Panc1 (cell line): Measurements from ENCODE around the gene P2RY11. TPM values are rescaled to one million over a fixed set of nuclear protein-coding genes. Genes with fewer than 3 reads are reported as not detected.

Source experiments
- ATAC-seq: fragments of 200-7000 bp; cut with Tn5 transposase; 2 replicates; pipeline ENCODE4 v1.9.1; 2020; ENCODE audit warnings: mild to moderate bottlenecking, moderate library complexity
- BruUV-seq: library from RNA; stranded (reverse); fragments of 400-500 nt; replicated peaks from 2 replicates; lab custom pipeline; 2021; lab: Mats Ljungman, UMichigan
- CTCF ChIA-PET: fragments of 300-600 bp; sonication (Branson Sonifier 250); formaldehyde crosslinking; loops from one replicate; lab custom pipeline; 2022; ENCODE audit warnings: antibody characterized with exemption; lab: Charles Lee
- POLR2A ChIA-PET: fragments of 300-600 bp; sonication (Branson Sonifier 250); formaldehyde crosslinking; loops from one replicate; lab custom pipeline; 2022; ENCODE audit warnings: antibody characterized with exemption; lab: Charles Lee
- DNase-seq: peaks from one replicate; pipeline ENCODE4 v3.0.0-alpha.2; 2010; ENCODE audit warnings: low read depth, low spot score
- H3K27ac ChIP-seq: 2 replicates; pipeline ENCODE4 v1.5.1; 2011; ENCODE audit warnings: mild to moderate bottlenecking, low read length, inconsistent platforms
- H3K27me3 ChIP-seq: fragments of 200-500 bp; sonication (Bioruptor generic); 2 replicates; pipeline ENCODE4 v1.6.0; 2014; ENCODE audit warnings: low read length, inconsistent platforms; ENCODE audit not compliant: control insufficient read depth, insufficient read depth
- H3K36me3 ChIP-seq: fragments of 200-500 bp; sonication (Bioruptor generic); 2 replicates; pipeline ENCODE4 v1.5.1; 2014; ENCODE audit warnings: inconsistent platforms, mild to moderate bottlenecking, low read length, moderate library complexity; ENCODE audit not compliant: control insufficient read depth, insufficient read depth
- H3K4me1 ChIP-seq: 2 replicates; pipeline ENCODE4 v1.5.1; 2011; ENCODE audit warnings: inconsistent platforms, mild to moderate bottlenecking, low read length, moderate library complexity; ENCODE audit not compliant: control insufficient read depth, insufficient read depth
- H3K4me3 ChIP-seq, 2 experiments: 2 replicates each; pipeline ENCODE4 v1.5.1; 2011 to 2012; ENCODE audit warnings: low read depth in 2 of 2, low read length in 2 of 2, mild to moderate bottlenecking in 2 of 2, inconsistent platforms in 1 of 2, moderate library complexity in 1 of 2
- H3K9me3 ChIP-seq: fragments of 200-500 bp; sonication (Bioruptor generic); 2 replicates; pipeline ENCODE4 v1.5.1; 2014; ENCODE audit warnings: low read depth, mild to moderate bottlenecking, inconsistent platforms, low read length, moderate library complexity; ENCODE audit not compliant: control insufficient read depth, insufficient read depth
- POLR2AphosphoS5 ChIP-seq: IDR thresholded peaks from 2 replicates; pipeline ENCODE4 v1.6.1; 2012; ENCODE audit warnings: mild to moderate bottlenecking, low read depth, low read length, moderate library complexity
- SIN3A ChIP-seq: IDR thresholded peaks from 2 replicates; pipeline ENCODE4 v1.6.1; 2012; ENCODE audit warnings: low read depth, mild to moderate bottlenecking, low read length, moderate library complexity, borderline replicate concordance; ENCODE audit not compliant: insufficient read depth
- TCF7L2 ChIP-seq: IDR thresholded peaks from 2 replicates; pipeline ENCODE4 v1.6.1; 2011; ENCODE audit warnings: mild to moderate bottlenecking, low read depth, low read length, inconsistent platforms
- in situ Hi-C: cut with HindIII; loops from 2 replicates; pipeline ENCODE4 v1.10.0; 2016; ENCODE audit warnings: low sequenced_read_pairs, low pct_unique_long_range_greater_than_20kb
- intact Hi-C: fragments of 100-400 bp; cut with micrococcal nuclease; formaldehyde crosslinking; loops from one replicate; pipeline ENCODE4 v1.10.0; 2022; ENCODE audit not compliant: unreplicated experiment
- total RNA-seq: library from RNA; stranded (reverse); gene quantifications from one replicate; pipeline ENCODE4 v1.2.1, GENCODE V29; 2021; ENCODE audit not compliant: unreplicated experiment
- TF ChIP-seq, protein P1 (sequence below), 2 experiments: IDR thresholded peaks; 2 replicates each; pipeline ENCODE4 v1.6.1; 2011 to 2012; ENCODE audit warnings: low read depth in 2 of 2, control low read depth in 1 of 2, low read length in 1 of 2, mild to moderate bottlenecking in 1 of 2, moderate library complexity in 1 of 2; ENCODE audit not compliant: insufficient read depth in 1 of 2
- TF ChIP-seq, protein P2 (sequence below): fragments of 450-650 bp; IDR thresholded peaks from 2 replicates; pipeline ENCODE4 v1.5.1; 2017; ENCODE audit warnings: mild to moderate bottlenecking

Gene P2RY11
- total RNA-seq, 1 experiment from 2014 or later: 12.5 TPM

DNA sequence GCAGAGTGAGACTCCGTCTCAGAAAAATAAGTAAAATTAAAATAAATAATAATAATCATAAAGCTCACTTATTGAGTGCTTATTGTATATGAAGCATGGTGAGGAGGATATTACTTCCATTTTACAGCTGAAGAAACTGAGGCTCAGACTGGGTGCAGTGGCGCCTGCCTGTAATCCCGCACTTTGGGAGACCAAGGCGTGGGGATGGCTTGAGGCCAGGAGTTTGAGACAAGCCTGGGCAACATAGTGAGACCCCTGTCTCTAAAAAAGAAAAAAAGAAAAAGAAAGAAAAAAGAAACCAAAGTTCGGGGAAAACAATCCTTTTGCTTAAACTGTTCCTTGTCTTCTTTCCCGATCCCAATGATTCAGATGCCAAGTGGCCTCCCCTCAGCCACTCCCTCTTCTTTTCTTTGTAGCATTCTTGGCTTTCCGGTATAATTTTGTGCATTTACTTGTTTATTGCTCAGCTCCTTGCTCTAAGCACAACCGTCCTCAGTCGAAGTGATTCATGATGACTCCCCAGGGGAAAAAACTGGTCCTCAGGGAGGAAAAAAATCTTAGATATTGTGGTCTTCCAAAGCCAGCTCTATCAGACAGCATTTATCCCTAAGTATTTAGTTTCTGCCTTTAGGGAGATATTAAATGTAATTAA, 9.2 kb downstream of the P2RY11 start:
- TF ChIP-seq POLR2AphosphoS5 (no peak), TCF7L2 (no peak), SIN3A (no peak)
- TF ChIP-seq, protein P1, sequence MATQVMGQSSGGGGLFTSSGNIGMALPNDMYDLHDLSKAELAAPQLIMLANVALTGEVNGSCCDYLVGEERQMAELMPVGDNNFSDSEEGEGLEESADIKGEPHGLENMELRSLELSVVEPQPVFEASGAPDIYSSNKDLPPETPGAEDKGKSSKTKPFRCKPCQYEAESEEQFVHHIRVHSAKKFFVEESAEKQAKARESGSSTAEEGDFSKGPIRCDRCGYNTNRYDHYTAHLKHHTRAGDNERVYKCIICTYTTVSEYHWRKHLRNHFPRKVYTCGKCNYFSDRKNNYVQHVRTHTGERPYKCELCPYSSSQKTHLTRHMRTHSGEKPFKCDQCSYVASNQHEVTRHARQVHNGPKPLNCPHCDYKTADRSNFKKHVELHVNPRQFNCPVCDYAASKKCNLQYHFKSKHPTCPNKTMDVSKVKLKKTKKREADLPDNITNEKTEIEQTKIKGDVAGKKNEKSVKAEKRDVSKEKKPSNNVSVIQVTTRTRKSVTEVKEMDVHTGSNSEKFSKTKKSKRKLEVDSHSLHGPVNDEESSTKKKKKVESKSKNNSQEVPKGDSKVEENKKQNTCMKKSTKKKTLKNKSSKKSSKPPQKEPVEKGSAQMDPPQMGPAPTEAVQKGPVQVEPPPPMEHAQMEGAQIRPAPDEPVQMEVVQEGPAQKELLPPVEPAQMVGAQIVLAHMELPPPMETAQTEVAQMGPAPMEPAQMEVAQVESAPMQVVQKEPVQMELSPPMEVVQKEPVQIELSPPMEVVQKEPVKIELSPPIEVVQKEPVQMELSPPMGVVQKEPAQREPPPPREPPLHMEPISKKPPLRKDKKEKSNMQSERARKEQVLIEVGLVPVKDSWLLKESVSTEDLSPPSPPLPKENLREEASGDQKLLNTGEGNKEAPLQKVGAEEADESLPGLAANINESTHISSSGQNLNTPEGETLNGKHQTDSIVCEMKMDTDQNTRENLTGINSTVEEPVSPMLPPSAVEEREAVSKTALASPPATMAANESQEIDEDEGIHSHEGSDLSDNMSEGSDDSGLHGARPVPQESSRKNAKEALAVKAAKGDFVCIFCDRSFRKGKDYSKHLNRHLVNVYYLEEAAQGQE (IDR thresholded peaks at IDR 0.05; ENCODE audit: insufficient read depth in 1 of 2, low read depth in 2 of 2, low read length in 1 of 2): no peak
- TF ChIP-seq, protein P2, sequence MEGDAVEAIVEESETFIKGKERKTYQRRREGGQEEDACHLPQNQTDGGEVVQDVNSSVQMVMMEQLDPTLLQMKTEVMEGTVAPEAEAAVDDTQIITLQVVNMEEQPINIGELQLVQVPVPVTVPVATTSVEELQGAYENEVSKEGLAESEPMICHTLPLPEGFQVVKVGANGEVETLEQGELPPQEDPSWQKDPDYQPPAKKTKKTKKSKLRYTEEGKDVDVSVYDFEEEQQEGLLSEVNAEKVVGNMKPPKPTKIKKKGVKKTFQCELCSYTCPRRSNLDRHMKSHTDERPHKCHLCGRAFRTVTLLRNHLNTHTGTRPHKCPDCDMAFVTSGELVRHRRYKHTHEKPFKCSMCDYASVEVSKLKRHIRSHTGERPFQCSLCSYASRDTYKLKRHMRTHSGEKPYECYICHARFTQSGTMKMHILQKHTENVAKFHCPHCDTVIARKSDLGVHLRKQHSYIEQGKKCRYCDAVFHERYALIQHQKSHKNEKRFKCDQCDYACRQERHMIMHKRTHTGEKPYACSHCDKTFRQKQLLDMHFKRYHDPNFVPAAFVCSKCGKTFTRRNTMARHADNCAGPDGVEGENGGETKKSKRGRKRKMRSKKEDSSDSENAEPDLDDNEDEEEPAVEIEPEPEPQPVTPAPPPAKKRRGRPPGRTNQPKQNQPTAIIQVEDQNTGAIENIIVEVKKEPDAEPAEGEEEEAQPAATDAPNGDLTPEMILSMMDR: no peak
- H3K9me3 ChIP-seq: no peaks in the 10 kb centered on the region
- no peaks in the 10 kb centered on the region for H3K27me3 ChIP-seq
- CTCF ChIA-PET: no interaction called here
- DNase-seq (no peak), ATAC-seq (no peak)
- no peak overlapping the region for H3K4me3 ChIP-seq
- BruUV-seq: no TSS peak
- H3K27ac ChIP-seq: no peak overlapping the region
- H3K36me3 ChIP-seq: peaks cover 3% of the 10 kb centered on the region; the same call in 1 of the 2 replicates
- POLR2A ChIA-PET: no interaction called here
- H3K4me1 ChIP-seq: no peaks in the 10 kb centered on the region; the same call in 1 of the 2 replicates
- intact Hi-C loops: loop anchor here (5.0 kb wide), 1 partner anchor 132 kb away; the partner anchor contains the start of gene MRPL4
- in situ Hi-C loops: no loop called here

DNA sequence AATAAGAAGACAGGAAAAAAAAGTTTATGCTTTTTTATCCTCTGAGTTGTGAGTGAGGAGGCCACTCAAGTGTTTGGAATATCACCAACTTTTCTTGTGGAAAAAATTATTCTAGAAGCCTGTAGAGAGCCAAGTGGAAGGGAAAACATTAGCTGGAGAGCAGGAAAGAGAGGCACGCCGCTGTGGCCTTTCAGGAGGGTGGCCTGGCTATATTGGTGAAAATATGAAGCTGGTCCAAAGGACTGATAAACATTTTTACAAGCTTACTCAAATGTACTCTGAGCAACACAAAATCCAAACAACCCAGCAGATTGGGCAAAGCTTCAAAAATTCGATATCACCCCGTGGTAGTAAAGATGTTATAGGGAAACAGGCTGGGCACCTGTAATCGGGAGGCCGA, 10.6 kb downstream of the P2RY11 start:
- TF ChIP-seq TCF7L2: no peak
- TF ChIP-seq, protein P2: no peak
- TF ChIP-seq POLR2AphosphoS5: no peak
- no peak for TF ChIP-seq SIN3A
- TF ChIP-seq, protein P1 (IDR thresholded peaks at IDR 0.05; ENCODE audit: insufficient read depth in 1 of 2, low read depth in 2 of 2, low read length in 1 of 2): no peak
- ATAC-seq (no peak), DNase-seq (no peak)
- ChIA-PET CTCF (interaction anchor here (0.5 to 0.9 kb wide), 3 partner anchors 22 to 190 kb away, joined by 4 to 10 read pairs (median 5); no protein-coding TSS in a partner anchor), POLR2A (no interaction called here)
- BruUV-seq: no TSS peak
- intact Hi-C loops (loop anchor here (5.0 kb wide), 1 partner anchor 130 kb away; the partner anchor contains the start of gene MRPL4), in situ Hi-C loops (no loop called here)
- H3K4me3 ChIP-seq: no peak overlapping the region
- H3K27ac ChIP-seq: no peak overlapping the region
- H3K9me3 ChIP-seq: no peaks in the 10 kb centered on the region
- H3K4me1 ChIP-seq: no peaks in the 10 kb centered on the region; the same call in 1 of the 2 replicates
- H3K36me3 ChIP-seq: peaks cover 3% of the 10 kb centered on the region; the same call in 1 of the 2 replicates
- H3K27me3 ChIP-seq: no peaks in the 10 kb centered on the region
